ENCODE data around the gene PDGFA. TPM values are rescaled to one million over a fixed set of nuclear protein-coding genes. Genes with fewer than 3 reads are reported as not detected.

PDGFA gene
- total RNA-seq, 1 experiment from 2014 or later = 23.6 TPM

DNA sequence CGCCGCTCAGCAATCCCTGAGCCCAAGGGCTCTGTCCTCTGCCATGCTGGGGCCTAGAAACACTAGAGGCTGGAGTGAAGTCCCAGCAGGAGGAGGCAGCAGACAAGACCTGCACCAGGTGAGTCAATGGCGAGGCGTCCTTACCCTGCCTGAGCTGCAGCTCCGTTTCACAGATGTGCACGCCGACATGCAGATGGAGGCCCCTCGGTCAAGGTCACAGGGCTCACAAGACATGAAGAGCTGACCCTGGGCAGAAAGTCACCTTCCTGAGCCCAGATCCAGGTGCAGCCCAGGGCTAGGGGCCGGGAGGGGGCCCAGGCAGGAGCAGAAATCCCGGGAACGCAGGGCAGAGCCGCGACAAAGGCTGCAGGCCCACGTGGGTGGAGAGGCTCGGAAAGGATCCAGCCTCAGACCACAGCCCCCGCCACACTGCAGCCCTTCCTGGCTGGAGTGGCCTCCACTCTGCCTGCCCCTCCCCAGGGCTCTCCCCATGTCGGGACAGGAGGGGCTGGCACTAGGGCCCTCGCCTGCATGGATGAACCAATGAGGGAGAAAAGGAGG lies 23.8 kb downstream of the PDGFA start:
- peaks cover 6% of the 10 kb centered on the region; the same call in 1 of the 2 replicates for H3K36me3 ChIP-seq (ENCODE audit: low read depth)
- no peaks in the 10 kb centered on the region for H3K9me2 ChIP-seq (ENCODE audit: insufficient read depth)
- H3K79me2 ChIP-seq (ENCODE audit: low read depth) = no peaks in the 10 kb centered on the region
- peaks cover 10% of the 10 kb centered on the region; the same call in 1 of the 2 replicates for H3K27me3 ChIP-seq (ENCODE audit: insufficient read depth, low read depth)
- TF ChIP-seq EZH2 (IDR thresholded peaks at IDR 0.05; ENCODE audit: low read depth) = no peak
- TF ChIP-seq CTCF (conservative IDR thresholded peaks at IDR 0.05) = no peak
- H3K4me3 ChIP-seq = no peak overlapping the region
- H4K20me1 ChIP-seq (ENCODE audit: insufficient read depth) = no peaks in the 10 kb centered on the region
- no peaks in the 10 kb centered on the region for H3K9me3 ChIP-seq (ENCODE audit: insufficient read depth, low read depth)
- CTCF ChIA-PET = no interaction called here
- POLR2A ChIA-PET (ENCODE audit: unreplicated experiment) = no interaction called here
- H3K27ac ChIP-seq = no peak overlapping the region
- no TSS peak for BruUV-seq (replicated peaks)
- H3K4me1 ChIP-seq (replicated peaks; ENCODE audit: insufficient read depth) = no peaks in the 10 kb centered on the region
- intact Hi-C loops (cut with micrococcal nuclease; ENCODE audit: unreplicated experiment) = no loop called here
- no peak for DNase-seq
- no peak overlapping the region for H3K4me2 ChIP-seq
- no peak overlapping the region for H2AFZ ChIP-seq
- no peaks in the 10 kb centered on the region; the same call in 1 of the 2 replicates for H3F3A ChIP-seq (ENCODE audit: insufficient read depth, low read depth)

DNA sequence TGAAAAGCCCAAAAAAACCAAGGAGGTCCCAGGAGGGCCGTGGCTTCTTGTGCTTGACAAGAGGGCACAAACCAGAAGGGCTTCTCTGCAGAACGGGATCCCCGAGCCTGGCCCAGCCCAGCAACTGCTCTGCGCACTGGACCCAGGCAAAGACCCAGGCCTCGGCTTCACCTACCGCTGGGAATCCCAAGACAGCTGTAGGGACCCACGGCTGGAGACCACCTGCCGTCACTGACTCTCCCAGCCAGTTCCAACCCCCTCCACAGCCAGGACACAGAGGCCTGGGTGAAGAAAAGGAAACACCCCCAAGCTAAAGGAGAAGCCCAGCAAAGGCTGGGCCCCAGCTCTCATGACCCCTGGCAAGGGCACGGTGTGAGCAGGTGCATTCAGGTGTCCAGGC lies 24.3 kb downstream of the PDGFA start:
- H3F3A ChIP-seq (ENCODE audit: insufficient read depth, low read depth) = no peaks in the 10 kb centered on the region; the same call in 1 of the 2 replicates
- TF ChIP-seq CTCF (conservative IDR thresholded peaks at IDR 0.05) (no peak), EZH2 (IDR thresholded peaks at IDR 0.05; ENCODE audit: low read depth) (no peak)
- BruUV-seq (replicated peaks) = no TSS peak
- no peak overlapping the region for H2AFZ ChIP-seq
- no peaks in the 10 kb centered on the region for H3K4me1 ChIP-seq (replicated peaks; ENCODE audit: insufficient read depth)
- CTCF ChIA-PET = no interaction called here
- intact Hi-C loops (cut with micrococcal nuclease; ENCODE audit: unreplicated experiment) = no loop called here
- no peak for DNase-seq
- H3K4me2 ChIP-seq = no peak overlapping the region
- H3K27me3 ChIP-seq (ENCODE audit: insufficient read depth, low read depth) = peaks cover 12% of the 10 kb centered on the region
- H3K4me3 ChIP-seq = no peak overlapping the region
- no peaks in the 10 kb centered on the region for H3K9me3 ChIP-seq (ENCODE audit: insufficient read depth, low read depth)
- H3K36me3 ChIP-seq (ENCODE audit: low read depth) = peaks cover under 1% of the 10 kb centered on the region; the same call in 1 of the 2 replicates
- no peaks in the 10 kb centered on the region for H3K79me2 ChIP-seq (ENCODE audit: low read depth)
- POLR2A ChIA-PET (ENCODE audit: unreplicated experiment) = no interaction called here
- no peaks in the 10 kb centered on the region for H3K9me2 ChIP-seq (ENCODE audit: insufficient read depth)
- H3K27ac ChIP-seq = no peak overlapping the region
- H4K20me1 ChIP-seq (ENCODE audit: insufficient read depth) = no peaks in the 10 kb centered on the region

DNA sequence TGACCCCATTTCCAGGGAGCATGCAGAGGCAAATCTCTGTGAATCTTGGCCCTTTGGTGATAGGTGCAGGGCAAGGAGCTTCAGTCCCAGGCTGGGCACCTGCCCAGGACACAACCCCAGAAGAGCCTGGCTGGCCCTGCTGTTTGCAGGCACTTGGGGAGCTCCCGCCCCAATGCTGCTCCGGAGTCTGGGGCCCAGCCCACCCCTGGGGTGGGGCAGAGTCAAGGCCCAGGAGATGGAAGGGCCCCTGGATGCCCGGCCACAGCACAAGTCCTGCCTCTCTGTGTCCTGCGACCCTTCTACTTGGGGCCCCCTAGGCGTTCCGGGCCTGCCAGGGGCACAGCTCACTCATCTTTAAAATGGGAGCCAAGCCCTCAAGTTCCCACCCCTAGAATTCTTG lies 24.7 kb downstream of the PDGFA start:
- H3K27me3 ChIP-seq (ENCODE audit: insufficient read depth, low read depth) = peaks cover 16% of the 10 kb centered on the region
- no peak for DNase-seq
- H3K36me3 ChIP-seq (ENCODE audit: low read depth) = no peaks in the 10 kb centered on the region
- H3K4me1 ChIP-seq (replicated peaks; ENCODE audit: insufficient read depth) = no peaks in the 10 kb centered on the region
- H3K79me2 ChIP-seq (ENCODE audit: low read depth) = no peaks in the 10 kb centered on the region
- H3K9me2 ChIP-seq (ENCODE audit: insufficient read depth) = no peaks in the 10 kb centered on the region
- no peak overlapping the region for H2AFZ ChIP-seq
- no peak overlapping the region for H3K4me2 ChIP-seq
- no TSS peak for BruUV-seq (replicated peaks)
- TF ChIP-seq CTCF (conservative IDR thresholded peaks at IDR 0.05) = no peak
- no peak for TF ChIP-seq EZH2 (IDR thresholded peaks at IDR 0.05; ENCODE audit: low read depth)
- H3K4me3 ChIP-seq = no peak overlapping the region
- no peaks in the 10 kb centered on the region; the same call in 1 of the 2 replicates for H3F3A ChIP-seq (ENCODE audit: insufficient read depth, low read depth)
- H4K20me1 ChIP-seq (ENCODE audit: insufficient read depth) = no peaks in the 10 kb centered on the region
- POLR2A ChIA-PET (ENCODE audit: unreplicated experiment) = no interaction called here
- intact Hi-C loops (cut with micrococcal nuclease; ENCODE audit: unreplicated experiment) = no loop called here
- CTCF ChIA-PET = no interaction called here
- H3K9me3 ChIP-seq (ENCODE audit: insufficient read depth, low read depth) = no peaks in the 10 kb centered on the region
- H3K27ac ChIP-seq = no peak overlapping the region
